ENCODE results near the gene LRCH1.

The LRCH1 gene

DNA sequence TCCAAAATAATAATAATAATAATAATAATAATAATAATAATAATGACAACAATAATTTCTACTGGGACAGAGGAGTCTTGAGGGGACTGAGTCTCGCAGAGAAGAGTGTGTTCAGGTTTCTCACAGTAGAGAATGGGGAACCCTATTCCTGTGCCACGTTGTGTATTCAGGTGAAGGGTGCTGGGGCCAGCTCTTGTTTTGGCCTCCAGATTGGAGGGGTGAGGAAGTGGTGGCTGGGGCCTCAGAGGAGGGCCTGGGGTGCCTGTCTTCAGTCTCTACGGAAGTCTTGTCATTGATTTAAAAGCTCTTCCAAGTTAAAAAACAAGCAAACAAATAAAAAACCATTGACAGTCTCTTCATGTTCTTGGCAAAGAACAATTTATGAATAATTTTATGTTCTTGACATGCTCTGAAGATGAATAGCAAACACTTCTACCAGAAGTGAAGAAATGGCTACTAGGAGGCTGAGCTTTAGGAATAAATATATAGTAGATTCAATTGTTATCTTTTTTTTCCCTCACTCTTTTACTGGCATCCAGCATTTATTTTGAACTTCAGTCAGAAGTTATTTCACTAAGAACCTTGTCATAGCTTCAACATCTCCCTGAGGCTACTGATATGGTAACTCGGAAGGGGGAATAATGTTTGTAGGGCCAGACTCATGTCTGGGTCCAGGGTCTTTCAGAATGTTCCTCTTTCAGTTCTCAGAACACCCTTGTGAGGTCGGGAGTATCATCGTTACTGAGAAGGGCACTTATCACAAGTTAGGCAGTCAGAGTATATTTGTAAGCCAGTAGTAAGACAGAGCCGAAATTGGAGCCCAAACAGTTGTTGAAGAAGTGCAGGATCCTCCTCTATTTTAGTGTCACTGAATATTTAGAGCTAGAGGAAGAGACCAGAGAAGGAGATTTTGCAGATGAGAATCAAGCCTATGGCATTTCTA, 13.1 kb downstream of the LRCH1 start:
- no peak for DNase-seq

DNA sequence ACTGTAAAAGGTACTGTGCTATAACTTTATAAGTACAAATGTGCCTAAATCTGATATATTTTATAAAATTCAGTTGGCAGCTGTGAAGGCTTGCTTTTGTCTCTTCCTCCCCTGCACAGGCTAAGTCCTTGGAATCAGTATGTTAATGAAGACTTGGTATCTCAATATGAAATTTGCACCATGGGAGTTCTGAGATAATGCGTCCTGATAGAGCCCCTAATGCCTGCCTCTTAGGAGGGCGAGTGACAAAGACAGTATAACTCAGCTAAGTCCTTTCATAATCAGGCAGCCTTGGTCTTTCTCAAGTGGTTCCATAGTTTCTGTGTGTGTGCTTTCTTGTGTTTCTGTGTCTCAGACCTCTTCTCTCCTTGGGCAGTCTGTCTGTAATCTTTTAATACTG, 14.7 kb downstream of the LRCH1 start:
- DNase-seq: no peak

DNA sequence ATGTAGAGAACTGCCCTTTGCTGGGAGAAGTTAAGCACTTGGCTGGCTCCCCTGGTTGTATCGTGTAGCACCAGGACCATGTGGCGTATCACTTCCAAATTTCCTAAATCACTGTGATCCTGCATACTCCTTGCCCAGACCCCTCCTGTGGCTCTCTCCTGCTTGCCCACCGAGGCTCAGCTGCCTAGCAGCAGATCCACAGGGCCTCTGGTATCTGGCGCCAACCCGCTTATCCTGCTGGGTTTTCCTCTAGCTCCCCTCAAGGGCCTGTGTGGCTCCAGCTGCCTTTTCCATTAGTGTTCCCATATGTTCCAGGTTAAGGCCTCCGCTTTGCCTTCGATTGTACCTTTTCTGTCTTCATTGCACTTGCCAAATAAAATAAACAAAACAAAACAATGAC, 16.5 kb downstream of the LRCH1 start:
- DNase-seq: peak; percentile 55

DNA sequence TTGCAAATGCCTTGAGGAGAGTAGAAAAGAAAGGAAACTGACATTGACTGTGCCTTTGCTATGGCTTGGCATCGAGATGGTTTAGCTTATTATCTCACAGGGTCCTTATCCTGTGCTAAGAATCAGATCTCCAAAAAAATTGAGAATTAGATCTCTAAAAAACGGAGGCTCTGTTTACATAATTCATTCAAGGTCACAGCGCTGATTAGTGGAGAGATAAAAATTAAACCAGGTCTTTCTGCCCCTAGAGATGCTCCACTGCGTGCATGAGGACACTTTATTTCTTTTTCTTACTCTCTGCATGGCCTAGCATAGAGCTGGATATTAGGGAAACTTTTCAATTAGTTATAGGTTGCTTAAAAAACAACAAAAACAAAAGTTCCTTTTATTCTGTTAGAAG, 17.3 kb downstream of the LRCH1 start:
- no peak for DNase-seq

DNA sequence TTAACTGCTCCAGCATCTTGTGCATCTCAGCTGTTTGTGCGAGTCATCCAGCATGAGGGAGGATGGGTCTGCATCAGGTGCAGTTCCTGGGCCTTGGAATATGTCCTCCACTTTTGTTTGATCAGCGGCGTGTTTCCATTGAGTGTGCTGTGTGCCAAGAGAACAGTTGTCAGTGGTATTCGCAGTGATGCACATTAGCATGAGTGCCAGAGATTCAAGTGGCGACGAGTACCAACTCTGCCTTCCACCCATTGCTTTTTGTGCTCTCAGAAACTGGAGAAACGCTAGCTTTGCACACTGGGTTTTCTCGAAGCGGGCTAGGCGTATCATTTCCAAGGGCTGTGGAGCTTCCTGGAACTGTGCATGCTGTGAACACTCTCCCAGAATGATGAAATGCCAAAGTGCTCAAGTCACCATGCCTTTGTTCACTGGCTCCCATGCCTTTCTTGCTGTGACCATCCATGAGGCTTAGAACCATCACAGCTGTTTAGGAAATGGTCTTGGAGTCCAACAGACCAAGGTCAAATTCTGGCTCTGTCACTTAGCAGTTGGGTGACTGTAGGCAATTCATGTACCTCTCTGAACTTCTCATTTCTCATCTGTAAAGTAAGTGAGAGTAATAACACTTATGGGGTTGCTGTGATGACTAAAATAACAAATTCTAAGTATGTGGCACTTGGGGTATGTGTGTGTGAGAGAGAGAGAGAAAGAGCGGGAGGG, 18.4 kb downstream of the LRCH1 start:
- DNase-seq: peak; percentile 90

DNA sequence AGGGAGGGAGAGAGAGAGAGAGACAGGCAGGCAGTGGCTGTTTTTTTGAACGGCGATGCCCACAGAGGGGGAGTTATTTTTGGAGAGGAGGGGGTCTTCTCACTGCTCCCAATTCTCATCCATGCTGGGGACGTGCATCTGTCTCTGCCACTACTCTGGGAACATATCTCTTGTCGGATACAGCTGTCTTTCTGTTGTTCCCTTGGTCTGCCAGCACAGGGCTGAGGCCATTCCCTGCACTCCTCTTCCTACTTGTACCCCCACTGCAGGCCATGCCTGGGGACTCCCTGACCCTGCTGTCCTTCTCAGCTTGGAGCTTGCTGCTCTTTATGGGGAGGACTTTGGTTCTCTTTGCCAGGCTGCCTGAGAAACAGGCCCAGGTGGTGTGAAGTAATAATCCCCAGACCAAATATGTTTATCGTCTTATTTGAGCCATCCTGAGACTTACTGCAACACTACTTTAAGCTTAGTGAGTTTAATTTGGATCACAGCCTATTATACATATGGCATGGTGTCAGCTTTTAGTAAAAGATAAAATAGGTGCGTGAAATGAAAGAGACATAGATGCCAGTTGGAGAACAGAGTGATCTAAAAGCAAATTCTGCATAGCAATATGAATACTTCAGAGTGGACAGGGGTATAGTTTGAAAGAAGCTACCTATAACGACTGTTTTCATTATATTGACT, 19.1 kb downstream of the LRCH1 start:
- peak; percentile 55 for DNase-seq

DNA sequence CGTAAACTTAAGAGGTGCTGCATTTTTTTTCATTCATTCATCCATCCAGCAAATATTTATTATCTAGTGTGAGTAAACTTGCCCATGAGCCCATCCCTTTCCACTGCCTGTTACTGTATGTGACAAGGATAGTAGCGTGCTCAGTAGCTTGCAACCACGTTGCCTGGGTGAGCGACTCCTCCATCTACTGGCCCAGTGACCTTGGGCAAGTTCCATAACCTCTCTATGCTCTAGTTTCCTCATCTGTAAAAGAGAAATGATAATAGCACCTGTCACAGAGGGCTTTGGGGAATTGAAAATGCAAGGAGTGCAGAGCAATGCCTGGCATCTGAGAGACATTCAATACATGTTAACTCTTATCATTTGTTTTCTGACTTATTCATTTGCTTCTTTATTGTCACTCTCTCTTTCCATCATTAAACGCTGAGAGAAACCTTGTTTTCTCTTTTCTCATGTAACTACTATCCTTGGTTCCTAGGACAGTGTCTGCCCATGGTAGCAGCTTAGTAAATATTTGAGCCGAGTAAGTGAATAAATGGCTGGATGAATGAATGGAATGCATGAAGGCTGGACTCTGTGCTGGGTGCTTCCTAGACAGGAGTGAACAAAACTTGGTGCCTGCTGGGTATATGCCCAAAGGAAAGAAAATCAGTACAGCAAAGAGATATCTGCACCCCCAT, 19.9 kb downstream of the LRCH1 start:
- DNase-seq: no peak

DNA sequence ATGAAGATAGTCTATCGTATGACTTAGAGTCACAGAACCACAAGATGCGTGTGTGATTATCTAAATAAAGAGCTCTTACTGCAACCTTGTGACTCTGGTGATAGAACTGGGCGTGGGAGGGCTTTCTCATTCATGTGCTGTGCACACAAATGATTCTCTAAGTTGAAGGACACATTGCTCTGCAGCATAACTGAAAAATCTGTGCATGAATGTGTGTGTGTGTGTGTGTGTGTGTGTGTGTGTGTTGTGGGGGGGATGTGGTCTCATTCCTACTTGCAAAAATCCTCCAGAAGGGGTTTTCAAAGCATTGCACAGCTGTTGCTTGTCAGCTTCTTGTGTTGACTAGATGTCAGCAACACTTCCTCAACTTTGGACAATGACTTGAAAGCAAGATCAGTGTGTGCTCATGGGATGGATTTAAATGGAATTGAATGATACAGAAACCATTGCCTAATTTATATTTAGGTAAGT, 22.4 kb downstream of the LRCH1 start:
- no peak for DNase-seq

DNA sequence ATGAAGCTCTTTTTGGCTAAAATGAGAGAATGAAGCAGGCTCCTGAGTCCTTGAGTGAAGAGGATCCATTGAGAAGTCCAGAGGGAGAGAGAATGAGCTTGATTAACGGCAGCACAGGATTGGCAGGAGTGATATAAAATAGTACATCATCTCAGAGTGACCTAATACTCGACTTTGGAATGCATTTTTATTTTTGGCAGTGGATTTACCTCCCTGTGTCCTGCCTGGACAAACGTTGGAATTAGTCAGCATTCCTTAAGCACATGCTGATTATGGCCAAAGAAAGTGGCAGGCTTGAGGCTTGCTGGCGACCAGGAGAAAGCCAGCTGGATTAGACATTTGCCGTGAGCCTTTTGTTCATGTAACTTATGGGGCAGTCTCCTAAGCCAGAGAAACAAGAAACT, 22.9 kb downstream of the LRCH1 start:
- no peak for DNase-seq

DNA sequence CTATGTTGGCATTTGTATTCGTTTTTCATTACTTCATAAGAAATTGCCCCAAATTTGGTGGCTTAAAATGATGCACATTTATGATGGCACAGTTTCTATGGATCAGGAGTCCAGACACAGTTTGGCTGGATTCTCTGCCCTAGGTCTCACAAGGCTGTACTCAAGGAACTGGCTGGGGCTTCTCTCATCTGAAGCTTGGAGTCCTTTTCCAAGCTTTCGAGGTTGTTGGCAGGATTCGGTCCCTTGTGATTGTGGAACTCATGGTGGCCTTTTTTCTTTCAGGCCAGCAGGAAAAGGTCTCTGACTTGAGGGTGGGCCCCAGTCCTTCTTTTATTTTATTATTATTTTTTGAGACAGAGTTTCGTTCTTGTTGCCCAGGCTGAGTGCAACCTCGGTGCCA, 23.8 kb downstream of the LRCH1 start:
- DNase-seq: no peak

DNA sequence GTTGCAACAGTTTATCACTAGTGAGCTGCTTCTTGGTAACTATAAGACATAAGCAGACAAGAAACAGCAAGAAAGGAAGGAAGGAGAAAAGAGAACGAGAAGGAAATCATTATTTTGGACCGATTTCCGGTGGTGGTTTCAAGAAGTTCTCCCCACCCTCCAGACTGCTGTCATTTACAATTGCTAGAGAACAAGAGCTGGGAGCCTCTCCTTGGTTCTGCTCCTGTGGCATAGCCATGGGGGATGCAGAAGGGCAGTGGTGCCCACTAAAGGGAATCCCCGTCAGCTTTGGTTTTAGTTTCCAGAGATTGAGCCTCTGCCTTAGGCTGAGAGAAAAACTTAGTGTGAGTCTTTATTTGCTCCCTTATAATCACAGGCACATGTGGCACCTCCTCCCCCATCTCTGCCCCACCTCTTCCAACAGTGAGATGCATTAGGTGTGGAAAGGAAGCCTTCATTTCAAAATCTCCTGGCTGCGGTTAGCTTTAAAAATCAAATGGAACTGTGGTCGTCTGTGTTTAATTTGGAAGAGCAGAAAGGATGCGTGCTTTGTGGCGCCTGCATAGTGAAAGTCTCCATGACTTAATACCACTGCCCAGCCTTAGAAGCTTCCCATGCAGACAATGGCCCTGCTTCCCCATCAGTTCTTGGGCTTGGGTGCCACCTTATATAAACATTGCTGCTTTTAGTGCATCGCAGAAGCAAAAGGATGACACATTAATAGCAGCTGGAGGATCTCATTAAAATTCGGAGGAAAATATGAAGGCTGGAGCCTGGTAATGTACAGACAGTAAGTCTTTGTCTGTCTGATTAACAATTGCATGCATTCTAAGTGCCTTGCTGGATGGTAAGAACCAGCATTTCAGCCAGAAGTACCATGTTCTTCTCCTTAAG, 25.0 kb downstream of the LRCH1 start:
- DNase-seq: no peak

DNA sequence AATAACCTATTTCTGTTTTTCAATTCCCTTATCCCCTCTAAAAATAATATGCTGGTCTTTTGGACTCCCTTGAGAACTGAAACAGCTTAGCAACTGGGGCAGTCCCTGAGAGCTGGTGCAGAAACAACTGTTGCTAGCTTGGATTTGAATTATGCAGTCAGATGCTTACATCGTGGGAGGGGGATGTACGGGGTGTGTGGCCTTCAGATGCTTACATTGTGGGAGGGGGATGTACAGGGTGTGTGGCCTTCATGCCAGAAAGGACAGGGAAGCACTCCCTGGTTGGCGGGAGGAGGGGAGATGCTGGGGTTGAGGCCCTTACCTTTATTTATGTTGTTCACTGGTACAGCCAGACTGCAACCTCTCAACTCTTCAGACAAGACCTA, 25.6 kb downstream of the LRCH1 start:
- no peak for DNase-seq

DNA sequence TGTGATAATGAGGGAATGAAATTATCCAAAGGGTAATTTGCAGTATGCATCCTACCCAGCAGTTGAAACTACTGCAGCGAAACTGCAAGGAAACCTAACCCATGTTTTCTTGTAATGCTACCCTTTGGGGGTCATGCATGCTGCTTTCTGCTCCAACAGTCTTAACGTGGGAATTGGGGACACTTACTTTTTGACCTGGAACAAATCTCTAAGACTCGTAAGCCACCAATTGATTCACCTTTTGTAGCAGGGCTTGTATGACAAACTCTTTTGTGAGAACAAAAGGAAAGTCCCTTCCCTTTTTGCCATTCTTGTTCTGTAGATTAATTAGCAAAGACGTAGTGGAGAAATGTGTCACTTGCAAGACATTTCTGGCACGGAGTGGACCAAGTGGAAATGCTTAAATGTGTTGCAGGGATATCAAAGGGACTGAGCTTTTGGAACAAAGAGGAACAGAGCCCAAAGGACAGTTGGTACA, 27.4 kb downstream of the LRCH1 start:
- DNase-seq: no peak

DNA sequence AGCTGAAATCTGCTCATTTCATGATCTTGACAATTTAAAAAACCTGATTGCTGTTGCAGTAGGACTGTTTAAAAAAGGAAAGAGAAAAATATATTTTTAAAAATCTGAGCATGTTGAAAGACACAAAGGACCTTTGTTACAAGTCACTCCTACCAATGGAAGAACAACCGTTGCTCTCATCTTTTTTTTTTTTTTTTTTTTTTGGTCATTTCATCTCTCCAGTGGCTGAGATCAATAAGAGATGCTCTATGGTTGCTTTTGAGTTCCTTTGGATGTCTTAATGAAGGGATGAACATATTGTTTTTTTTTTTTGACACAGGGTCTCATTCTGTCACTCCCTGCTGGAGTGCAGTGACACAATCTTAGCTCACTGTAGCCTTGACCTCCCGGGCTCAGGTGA, 29.2 kb downstream of the LRCH1 start:
- DNase-seq: no peak

DNA sequence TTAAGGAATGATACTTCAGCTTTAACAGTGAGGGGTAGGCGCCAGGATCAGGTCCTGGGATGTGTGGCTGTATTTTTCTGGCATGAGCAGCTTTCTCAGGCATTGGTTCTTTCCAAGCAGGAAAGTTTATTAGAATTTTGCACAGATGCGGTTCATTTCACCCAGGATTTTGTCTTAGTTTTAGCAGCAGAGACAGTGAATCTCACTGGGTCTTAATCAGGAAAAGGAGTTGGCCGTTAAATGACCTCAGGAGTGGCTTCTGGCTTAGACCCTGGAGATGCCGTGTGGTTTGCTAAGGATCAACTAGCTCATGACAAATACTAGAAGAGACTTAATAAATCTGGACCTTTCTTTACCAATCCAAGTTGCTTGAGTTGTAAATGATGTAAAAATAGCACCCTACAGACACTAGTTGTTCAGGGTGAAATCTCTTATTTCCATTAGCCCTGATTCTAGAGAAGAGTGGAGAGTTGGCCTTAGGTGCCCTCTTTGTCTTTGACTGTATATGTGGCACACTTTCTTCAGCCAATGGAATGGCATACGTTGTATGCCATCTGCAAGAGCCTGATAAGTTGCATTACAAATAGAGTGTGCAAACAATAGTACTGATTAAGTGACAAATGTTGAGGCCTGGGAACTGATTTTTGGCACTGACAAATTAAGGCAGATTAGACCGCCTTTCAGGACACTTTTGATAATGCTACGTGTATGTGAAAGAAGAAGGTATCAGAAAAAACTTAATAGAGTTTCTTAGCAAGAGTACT, 34.0 kb downstream of the LRCH1 start:
- DNase-seq: no peak

DNA sequence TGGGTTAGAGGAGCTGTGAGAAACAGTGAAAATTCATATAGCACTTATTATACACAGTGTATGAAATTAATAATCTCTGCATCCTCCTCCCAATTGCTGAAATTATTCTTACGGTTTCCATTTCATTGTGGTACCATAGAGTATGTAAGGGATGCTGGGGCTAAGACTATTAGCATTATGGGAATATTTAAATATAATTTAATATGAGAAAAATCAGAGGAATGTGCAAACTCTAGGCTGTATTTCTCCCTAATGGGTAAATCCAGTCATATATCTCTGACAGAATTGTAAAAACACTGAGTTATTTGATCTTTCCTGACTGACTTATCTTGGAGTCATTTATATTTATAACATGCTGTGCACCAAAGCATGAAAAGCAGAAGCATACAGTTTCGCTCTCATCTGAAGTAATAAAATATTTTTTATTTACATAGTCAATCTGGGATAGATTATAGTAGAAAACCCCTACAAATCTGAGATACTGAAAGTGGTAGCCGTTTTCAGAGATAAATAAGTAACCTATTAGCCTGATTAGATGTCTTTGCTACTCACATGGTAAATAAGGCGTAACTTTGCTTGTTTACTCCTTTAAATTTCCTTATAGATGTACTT, 34.9 kb downstream of the LRCH1 start:
- DNase-seq: no peak

DNA sequence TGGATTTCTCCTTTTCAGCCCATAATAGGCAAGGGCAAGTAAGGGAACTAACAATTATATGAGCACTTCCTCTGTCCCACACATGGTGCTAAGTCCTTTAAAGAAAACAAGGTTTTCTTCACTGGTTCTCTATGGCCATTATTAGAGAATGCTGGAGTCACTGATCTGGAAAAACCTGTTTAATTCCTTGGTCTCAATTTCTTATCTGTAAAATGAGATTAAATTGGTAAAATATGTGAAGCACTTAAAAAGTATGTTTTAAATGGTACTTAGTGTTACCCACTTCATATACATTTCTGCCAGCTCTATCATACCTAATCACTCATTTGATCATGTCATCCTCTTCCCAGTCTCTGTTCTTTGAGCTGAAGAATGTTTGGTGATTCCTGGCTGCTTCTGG, 39.4 kb downstream of the LRCH1 start:
- DNase-seq: no peak

DNA sequence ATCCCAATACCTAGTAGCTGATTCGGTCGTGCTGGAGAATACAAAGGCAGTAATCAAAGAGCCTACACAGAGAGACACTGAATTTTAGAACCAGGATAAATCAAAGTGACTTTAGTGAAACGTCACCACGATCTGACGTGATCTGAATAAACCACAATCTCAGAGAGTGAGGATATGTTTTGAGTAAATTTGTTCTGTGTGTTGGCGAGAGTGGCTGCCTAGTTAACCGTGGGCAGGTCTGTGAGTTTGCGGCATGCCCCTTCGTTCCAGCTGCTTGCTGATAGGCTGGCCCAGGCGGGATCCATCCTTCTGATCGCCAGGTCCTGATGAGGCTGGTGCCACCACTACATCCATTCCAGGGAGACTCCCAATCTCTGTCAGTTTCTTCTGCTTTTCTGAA, 40.4 kb downstream of the LRCH1 start:
- no peak for DNase-seq

DNA sequence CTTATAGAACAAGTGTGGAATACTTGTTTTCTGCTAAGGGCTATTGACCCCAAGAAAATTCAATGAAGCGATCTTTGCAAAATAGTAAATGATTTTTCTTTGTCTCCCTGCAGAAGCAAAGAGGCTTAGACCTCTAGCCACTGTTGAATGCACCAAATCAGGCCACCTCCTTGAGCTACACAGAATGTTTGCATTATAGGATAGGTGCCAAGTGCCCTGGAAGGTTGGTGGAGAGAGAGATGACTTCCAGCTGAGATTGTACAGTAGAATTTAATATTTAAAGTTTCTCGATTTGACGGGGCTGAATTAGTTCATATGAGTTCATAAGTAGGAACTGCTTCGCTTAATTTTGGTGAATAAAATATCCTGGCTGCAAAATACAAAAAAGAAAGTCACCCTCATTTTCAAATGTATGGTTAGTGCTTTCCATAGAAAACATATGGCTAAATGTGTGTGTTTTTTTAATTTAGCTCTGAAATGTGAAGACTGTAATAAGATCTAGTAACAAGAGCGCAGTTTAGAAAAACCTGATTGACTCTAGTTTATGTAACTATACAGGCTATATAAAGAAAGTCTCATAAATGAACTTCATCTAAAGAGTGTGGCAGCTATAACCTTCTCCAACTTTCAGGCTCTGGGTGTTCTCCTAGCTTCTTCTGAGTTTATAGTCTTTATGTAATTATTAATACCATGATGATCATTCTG, 41.6 kb downstream of the LRCH1 start:
- DNase-seq: no peak
